Left renal pelvis (tissue), 4 donors: ENCODE results near the gene FBXO42. TPM values are rescaled to one million over a fixed set of nuclear protein-coding genes. Genes with fewer than 3 reads are reported as not detected.
A peak's percentile ranks its signal among the peaks of the same experiment; 100 is the strongest.

Experiments used
- DNase-seq, 4 donors: peaks; one replicate each; pipeline ENCODE4 v3.0.0-alpha.2; 2013; ENCODE audit warnings: low read depth in 4 of 4, low spot score in 3 of 4
- polyA plus RNA-seq, 4 donors: library from polyadenylated mRNA; unstranded; fragments of 120-200 nt; gene quantifications; one replicate each; pipeline ENCODE4 v1.2.1, GENCODE V29; 2013; ENCODE audit not compliant: insufficient read length in 4 of 4

Gene FBXO42
- polyA plus RNA-seq, result 10 to 100 TPM; 17.7 to 23.1 (median 20.4) TPM

DNA sequence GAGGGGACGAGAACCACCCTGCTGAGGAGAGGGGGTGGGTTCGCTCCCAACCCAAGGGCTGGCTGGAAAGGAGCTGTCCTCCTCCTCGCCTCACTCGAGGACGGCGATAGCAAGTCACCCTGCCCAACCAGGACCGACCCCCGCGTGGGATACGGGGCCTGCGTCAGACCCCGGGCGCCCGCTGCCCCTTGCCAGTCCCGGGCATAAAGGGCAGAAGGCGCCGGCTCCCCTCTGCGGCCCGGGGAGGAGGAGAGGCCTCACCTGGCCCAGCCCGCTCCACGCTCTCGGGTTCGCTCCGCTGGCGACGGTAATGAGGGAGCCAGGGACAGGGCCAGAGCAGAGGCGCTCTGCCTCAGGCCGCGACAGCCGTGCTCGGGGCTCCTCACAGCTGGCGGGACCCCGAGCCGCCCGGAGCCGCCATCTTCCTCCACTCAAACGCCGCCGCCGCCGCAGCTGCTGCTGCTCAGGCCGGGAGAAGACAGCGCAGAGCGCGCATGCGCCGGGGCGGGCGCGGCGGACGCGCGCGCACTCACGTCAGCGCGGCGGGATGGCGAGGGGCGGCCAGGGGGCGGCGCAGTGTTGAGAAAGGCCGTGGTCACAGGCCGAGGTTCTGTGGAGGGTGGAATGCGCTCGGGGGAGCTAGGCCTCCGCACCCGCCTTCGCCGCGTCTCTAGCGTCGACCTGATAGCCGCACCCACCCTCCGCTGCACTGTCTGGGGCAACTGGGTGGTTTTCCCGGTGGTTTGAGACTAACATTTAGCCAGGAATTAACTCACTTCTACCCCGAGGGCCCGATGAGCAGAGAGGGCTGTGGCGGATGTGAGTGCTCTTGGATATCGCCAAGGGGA lies at the start of gene FBXO42:
Gene FBXO42, minus strand, starts transcription at position 487 of the 848 bp plus-strand sequence. CDS start 37,062 bp downstream, outside the sequence.
- peak; percentile 81 to 89 (median 86) for DNase-seq

DNA sequence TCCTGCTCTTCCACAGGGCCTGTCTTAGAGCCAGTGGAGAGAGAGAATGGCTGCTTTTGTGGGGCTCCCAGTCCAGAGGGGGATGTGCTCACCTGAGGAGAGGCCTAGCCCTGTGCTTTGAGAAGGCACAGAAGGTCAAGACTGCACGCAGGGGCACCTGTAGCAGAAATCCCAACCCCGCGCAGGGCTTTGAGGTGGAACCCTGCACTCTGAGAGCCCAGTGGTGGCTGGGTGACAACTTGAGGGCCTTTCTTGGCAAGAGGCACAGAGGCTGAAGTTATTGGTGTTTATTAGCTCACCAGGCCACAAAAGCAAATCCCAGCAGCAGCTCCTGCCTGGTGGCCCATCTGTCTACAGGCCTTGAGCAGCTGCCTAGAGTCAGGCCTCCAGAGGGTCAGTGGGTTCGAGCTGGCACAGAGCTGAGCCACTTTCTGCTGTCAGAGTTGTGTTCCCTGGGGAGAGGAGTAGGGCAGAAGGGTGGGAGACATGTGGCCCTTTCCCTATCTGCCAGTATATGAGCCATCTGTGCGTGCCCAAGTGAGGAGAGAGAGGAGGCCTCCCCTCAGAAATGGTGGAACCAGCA lies 46.2 kb upstream of the FBXO42 start:
- DNase-seq, result no peak

DNA sequence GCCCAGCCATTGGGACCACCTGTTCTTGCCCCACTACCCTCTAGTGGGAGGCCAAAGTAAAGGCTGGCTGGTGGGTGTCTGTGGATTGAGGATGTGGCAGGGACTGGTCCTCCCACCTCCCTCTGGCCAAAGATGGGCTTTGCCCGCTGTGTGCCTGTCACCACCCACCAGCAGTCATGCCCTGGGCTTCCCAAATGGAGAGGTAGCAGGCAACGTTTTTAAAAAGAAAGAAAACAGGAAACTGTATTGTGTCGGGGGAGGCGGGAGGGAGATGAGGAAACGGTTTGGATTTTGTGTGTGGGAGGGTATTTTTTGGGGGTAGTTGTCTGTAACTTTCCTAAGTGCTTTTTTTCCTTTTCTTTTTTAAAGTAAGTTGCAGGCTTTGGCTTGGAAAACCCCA lies 44.8 kb upstream of the FBXO42 start:
- DNase-seq, result no peak

DNA sequence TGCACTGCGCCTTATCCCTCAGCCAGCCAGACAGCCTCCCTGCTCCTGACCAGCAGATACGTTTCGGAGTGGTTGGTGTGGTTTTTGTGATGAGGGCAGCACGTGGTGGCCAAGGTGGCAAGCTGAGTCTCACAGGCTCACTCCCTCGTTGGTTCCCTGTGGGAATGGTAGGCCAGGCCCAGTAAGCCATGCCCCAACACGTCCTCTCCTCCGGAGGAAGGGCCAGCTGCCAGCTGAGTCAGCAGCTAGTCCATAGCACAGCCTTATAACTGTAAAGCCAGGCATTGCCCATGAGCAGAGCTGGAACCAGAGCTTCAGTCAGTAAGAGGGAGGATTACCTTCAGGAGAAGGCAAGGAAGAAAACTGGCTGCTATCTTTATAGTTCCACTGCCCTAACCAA lies 44.3 kb upstream of the FBXO42 start:
- DNase-seq, result no peak

DNA sequence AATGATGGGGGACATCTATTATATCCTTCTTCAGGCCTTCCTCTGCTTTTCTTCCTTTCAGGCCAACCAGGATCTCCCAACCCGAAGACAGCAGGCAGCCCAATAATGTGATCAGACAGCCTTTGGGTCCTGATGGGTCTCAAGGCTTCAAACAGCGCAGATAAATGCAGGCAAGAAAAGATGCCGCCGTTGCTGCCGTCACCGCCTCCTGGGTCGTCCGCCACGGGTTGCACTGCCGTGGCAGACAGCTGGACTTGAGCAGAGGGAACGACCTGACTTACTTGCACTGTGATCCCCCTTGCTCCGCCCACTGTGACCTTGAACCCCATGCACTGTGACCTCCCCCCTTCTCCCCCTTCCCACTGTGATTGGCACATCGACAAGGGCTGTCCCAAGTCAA lies 42.7 kb upstream of the FBXO42 start:
- DNase-seq, result no peak

DNA sequence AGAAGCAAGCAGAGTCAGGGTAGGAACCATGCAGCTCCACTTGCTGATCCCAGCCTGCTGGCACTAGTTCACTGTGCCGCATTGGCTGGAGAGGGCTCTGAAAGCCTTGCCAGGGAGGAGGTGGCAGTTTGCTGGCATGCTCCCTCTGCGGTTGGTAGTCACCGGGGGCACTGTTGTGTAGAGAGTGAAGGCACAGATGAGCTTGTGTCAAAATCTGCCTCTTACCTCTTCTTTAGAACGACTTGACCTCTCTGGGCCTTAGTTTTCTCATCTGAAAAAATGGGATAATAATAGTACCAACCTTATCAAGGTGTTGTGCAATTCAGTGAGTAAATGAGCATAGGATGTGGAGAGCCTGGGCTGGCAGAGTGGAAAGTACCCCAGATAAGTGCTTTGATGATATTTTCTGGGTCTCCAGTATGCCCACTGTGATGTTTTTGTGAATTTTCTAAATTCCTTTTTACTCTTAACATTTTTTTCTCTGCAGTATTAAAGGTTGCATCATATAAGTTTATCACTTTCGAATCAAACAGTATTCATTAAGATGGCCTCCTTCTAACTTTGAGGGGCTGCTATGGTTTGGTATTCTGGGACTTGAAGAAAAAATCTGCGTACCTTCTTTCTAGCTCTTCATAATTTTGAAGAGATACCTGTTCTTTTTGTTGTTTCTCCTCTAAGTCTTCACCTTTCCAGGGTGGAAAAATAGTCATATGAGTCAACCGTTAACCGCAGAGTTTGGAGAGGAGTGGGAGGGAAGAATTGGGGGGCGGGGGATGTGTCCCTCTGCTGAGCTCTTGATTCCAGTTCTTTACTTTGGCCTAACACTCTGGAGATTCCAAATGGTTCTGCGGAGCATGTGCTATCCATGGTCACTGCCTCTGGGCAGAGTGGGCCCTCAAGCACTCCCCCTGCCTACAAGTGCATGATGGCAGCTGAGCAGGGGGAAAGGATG lies 41.6 kb upstream of the FBXO42 start:
- no peak for DNase-seq

DNA sequence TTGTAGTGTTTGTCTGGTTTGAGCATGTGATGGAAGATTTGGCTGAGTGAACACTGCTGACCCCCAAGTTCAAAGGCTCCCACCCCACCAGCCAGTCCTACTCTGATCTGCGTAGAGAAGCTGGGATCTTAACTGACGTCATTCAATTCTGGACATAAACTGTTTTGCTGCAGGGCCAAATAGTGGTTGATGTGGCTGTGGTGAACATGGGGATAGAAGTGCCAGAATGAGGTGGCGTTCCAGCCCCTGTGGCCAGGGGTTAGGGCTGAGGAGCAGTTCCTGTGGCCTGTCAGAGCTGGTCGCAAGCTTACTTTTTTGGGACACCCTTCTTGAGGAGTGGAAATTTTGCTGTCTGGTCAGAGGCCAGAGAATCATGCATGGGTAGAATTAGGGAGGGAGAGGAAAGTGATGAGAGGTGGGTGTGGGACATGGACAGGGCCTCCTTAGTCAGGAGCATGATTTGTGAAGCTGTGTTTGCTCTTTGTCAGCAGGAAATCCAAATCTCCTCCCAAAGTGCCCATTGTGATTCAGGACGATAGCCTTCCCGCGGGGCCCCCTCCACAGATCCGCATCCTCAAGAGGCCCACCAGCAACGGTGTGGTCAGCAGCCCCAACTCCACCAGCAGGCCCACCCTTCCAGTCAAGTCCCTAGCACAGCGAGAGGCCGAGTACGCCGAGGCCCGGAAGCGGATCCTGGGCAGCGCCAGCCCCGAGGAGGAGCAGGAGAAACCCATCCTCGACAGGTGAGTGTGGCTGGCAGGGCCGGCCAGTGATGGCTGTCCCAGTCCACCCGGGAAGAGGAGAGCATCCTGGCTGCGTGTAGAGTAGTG lies 40.7 kb upstream of the FBXO42 start:
- no peak for DNase-seq

DNA sequence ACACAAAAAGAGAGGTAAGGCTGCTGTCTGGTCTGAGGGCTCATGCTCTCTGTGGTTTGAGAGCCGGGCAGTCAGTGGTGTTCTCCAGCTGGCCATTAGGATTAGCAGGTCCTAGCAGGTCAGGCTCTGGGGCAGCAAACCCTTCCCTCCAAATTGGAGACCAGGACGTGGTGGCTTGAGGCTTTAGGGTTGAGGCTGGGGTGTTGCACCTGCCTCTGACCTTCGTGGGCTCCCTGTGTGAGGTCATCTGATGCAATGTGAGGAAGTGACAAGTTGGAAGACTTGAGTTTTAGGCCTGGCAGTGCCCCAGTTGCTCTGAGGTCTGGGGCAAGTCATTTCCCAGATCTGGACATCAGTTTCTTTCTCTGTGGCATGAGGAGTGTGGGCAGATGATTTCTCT lies 39.1 kb upstream of the FBXO42 start:
- no peak for DNase-seq

DNA sequence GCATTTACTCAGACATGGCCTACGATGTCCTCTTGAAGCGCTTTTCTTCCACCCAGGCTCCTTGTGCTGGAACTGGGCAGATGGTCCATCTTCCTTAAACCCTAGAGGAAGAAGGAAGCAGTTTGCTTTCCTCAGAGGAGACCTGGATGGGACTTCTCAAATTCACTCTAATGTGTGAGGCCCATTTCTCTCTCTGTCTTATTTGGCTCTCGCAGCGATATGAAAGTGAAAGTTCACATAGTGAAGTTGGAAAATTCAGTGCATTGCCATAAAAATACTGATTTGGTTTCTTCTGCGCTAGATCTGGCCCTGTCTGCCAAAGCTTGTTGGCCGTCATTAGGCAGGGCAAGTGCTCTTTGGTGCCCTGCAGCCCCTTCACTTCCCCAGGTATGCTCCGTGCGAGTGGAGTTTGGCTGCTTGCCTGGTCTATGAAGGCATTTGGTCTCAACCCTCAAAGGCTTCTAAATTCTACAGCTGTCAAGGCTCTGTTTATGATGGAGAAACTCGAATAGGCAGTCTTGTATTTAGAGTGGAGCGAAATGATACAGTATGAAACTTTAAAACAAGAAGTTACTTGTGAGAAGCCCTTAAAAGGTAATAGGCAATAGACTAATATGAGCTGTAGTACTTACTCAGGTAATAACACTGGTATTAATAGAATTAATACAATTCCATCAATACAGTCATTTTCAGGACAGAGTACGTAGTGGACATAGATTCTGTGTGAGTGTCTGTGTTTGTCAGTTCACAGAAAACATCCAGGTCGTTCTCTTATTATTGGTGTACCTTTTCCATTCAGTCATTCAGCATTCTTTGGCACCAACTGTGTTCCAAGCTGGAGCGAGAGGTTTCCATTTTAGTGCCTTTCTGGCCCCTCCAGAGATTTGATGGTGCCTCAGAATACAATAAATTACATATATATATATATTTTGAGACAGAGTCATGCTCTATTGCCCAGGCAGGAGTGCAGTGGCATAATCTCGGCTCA lies 35.2 kb upstream of the FBXO42 start:
- DNase-seq, result no peak

DNA sequence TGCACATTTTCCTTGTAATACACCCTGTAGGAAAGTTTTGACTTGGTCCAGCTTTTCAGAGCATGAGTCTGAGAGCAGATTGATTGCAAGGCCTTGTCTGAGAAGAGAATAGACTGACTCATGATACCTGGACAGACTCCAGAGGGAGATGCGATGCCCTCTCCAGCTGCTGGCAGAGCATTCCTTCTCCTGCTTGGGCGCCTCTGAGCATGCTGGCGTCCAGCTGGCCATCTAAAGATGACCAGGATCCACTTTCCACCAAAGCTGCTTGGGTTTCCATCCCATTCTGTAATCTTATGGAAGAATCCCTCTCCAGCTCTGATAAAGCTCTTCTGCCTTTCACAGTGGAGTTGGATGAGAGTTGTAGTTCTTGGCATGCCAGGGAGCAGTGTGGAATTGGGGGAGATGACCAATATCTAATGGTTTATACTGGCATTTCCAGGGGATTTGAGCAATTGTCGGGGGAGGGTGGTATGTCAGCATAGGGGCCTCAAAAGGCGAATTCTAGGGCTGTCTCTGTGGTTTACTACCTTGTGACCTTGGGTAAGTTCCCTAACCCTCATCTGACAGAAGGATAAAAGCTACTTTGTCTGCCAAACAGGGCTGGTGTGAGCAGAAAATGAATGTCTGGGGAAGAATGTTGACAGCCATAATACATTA lies 34.3 kb upstream of the FBXO42 start:
- no peak for DNase-seq

DNA sequence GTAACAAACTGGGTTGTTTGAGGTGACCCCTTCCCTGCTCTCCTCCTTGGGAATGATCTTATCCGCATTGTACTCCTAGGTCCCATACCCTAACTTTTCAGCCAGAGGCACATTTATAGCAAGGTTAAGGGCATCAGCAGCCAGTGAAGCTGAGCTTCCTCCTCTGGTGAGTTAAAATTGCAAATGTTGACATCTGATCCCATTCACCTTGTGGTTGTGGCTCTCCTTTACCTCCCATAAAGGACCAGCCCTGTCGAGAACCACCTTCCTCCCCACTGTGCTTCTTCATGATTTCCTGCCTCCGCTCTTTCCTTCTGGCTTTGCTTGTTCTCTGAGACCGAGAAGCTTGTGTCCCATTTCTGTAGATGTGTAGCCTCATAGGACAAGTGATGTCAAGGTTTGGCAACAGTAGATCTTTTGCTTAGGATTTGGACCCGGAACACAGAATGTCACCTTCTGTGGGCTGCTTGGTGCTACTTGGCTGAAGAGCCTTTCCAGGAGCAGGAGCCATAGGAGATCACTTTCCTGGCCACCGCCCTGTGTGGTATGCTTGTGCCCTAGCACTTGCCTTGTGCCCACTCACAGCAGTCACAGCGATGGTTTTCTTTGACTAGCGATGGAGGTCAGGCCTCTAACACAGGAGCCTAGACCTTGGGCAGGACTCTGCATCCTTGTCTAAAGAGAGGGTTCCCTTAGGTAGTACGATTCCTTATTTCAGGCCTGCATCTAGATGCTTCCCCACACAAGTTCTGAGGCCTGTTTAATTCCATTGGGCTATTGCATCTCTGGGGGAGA lies 33.6 kb upstream of the FBXO42 start:
- DNase-seq, result no peak

DNA sequence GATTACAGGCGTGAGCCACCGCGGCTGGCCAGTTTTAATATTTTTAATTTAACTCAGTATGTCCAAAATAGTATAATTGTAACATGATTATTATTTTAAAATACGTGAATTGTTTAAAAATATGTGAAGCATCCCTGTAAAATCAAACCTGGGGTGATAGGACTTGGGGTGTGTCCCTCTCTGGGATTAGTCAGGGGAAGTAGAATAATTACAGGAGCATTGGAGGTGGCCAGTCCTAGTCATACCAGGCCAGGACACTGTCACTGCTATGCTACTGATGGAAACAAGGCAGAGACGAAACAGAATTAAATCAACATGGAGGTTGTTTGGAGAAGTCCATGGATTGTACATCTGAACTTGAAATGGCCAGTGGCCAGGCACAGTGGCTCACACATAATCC lies 31.6 kb upstream of the FBXO42 start:
- DNase-seq, result no peak

DNA sequence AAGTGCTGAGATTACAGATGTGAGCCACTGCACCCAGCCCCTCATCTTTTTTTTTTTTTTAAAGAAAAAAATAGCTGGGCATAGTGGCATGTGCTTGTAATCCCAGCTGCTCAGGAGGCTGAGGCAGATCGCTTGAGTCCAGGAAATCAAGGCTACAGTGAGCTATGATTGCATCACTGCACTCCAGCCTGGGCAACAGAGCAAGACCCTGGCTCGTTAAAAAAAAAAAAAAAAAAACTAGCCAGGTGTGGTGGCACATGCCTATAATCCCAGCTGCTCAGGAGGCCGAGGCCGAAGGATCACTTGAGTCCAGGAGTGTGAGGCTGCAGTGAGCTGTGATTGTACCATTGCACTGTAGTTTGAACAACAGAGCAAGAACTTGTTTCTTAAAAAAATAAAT lies 28.6 kb upstream of the FBXO42 start:
- DNase-seq, result no peak

DNA sequence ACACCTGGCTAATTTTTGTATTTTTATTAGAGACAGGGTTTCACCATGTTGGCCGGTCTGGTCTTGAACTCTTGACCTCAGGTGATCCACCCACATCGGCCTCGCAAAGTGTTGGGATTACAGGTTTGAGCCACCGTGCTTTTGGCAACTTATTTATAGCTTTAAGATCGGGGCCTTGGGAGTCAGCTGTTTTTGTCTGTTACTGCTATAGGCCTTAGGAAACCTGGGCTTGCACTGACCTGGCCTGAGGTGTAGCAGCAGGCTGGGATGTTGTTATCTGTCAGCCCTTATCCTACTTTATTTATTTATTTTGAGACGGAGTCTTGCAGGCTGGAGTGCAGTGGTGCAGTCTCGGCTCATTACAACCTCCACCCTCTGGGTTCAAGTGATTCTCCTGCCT lies 26.2 kb upstream of the FBXO42 start:
- DNase-seq, result no peak

DNA sequence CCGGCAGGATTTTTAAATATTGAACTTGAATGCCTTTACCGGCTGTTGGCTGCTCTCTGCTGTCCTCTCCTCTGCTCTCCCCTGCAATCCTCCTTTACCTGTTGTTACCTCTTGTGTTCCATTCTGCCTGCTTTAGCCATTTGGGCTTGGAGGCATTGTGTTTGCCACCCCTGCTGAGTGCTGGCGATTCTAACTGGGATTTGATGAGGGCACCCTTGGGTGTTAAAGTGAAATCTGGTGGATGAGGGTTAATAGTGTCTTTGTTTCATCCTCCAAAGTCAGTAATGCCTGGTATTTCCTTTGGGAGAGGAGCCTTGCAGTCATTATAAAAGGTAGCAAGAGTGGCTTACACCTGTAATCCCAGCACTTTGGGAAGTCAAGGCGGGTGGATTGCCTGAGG lies 24.7 kb upstream of the FBXO42 start:
- no peak for DNase-seq

DNA sequence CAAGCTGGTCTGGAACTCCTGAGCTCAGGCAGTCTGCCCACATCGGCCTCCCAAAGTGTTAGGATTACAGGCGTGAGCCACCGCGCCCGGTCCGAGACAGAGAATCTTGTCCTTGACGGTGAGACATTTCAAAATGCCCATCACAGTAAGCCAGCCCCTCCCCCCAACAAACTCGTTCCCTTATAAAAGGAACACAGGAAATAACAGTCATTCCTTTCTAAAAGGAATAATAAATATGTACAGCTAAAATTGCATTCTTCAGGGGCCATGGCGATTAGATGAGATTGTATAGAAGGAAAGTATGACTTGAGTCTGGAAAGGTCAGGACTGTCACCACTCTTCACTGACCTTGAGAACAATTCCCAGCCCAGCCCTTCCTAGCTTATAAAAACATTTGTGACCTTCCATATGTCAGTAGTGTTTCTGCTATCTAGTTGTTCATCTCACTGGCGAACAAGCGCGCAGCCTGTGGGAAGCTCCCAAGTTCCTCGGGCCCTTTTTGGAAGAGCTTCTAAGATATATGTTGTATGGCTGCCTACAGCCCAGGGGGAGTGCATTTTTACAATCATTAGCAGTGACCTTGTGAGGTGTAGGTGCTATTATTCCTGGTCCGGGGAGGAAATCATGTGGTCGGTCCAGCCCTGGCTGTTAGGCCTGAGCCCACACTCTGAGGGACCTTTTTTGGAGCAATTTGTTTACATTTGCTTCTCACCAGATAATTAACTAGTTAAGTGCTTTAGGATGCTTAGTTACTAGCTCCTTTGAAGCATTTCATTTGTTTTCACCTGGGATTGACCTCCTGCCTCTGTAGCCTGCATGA lies 23.5 kb upstream of the FBXO42 start:
- no peak for DNase-seq

DNA sequence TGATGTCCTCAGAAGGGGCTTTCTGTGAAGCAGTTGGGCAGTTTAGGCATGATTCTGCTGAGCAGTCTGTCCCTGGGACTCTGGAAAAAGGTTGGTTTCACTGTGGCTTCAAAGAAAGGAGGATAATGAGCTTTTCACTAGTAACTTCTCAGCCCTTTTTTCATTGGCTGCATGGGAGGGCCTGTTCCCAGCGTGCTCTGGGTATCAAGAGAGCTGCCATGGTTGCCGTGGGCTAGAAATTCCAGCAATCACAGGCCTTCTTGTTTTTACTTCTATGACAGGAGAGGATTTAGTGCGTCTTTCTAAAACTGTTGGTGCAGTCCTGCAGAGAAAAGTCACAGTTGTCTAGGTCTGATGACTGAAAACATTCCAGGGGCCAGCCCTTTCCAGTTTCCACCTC lies 22.0 kb upstream of the FBXO42 start:
- DNase-seq, result no peak
